HCT116 (cell line): Measurements from ENCODE around the gene TTC6. TPM values are rescaled to one million over a fixed set of nuclear protein-coding genes. Genes with fewer than 3 reads are reported as not detected.

Source experiments
- ATAC-seq: fragments of 200-7000 bp; cut with Tn5 transposase; 2 replicates; pipeline ENCODE4 v1.9.1; 2020; ENCODE audit warnings: mild to moderate bottlenecking, moderate library complexity
- BruUV-seq: library from RNA; stranded (reverse); fragments of 400-500 nt; replicated peaks from 2 replicates; lab custom pipeline; 2021; lab: Mats Ljungman, UMichigan
- CTCF ChIA-PET: fragments of 300-600 bp; sonication (Branson Sonifier 250); formaldehyde crosslinking; loops from one replicate; lab custom pipeline; 2021; ENCODE audit warnings: antibody characterized with exemption; lab: Charles Lee
- POLR2A ChIA-PET: fragments of 300-600, 350-600 bp; sonication (Branson Sonifier 250); formaldehyde crosslinking; loops from one replicate; lab custom pipeline; 2021; ENCODE audit warnings: antibody characterized with exemption; lab: Charles Lee
- RAD21 ChIA-PET, 2 experiments: fragments of 300-600 bp; sonication (Branson Sonifier 250); formaldehyde crosslinking; loops; one replicate each; lab custom pipeline; 2023; ENCODE audit warnings: low total read pairs in 2 of 2; ENCODE audit not compliant: uncharacterized antibody in 2 of 2, unreplicated experiment in 2 of 2, low non-redundant PET in 1 of 2; lab: Charles Lee
- DNase-seq: peaks from one replicate; pipeline ENCODE4 v3.0.0-alpha.2; 2010; ENCODE audit warnings: low read depth, low spot score
- H2AFZ ChIP-seq: fragments of 200-600 bp; shearing (Covaris generic), sonication (generic); 2 replicates; pipeline ENCODE4 v1.6.1; 2017; ENCODE audit warnings: low read depth, mixed run types, mixed read lengths, antibody characterized with exemption, low read length; ENCODE audit not compliant: poor library complexity, severe bottlenecking
- H3K27ac ChIP-seq: 2 replicates; pipeline ENCODE4 v1.5.1; 2012; ENCODE audit warnings: low read depth, low read length
- H3K27me3 ChIP-seq: fragments of 200-600 bp; sonication (generic); 2 replicates; pipeline ENCODE4 v1.6.1; 2016; ENCODE audit warnings: mixed run types, low read length, mixed read lengths; ENCODE audit not compliant: insufficient read depth
- H3K36me3 ChIP-seq, 2 experiments: fragments of 200-500 bp in 1 of 2; fragments of 200-600 bp in 1 of 2; sonication (Bioruptor generic) in 1 of 2; sonication (generic) in 1 of 2; 2 replicates each; pipeline versions ENCODE4 v1.5.1 to v1.6.1; 2014 to 2016; ENCODE audit warnings: low read length in 2 of 2, inconsistent platforms in 1 of 2, mixed read lengths in 1 of 2, mixed run types in 1 of 2; ENCODE audit not compliant: insufficient read depth in 2 of 2, control insufficient read depth in 1 of 2
- H3K4me1 ChIP-seq, 2 experiments: fragments of 200-600 bp in 1 of 2; sonication (generic) in 1 of 2; 2 replicates each; pipeline versions ENCODE4 v1.5.1 to v1.6.1; 2012 to 2017; ENCODE audit warnings: low read length in 2 of 2, inconsistent platforms in 1 of 2, mild to moderate bottlenecking in 1 of 2, mixed read lengths in 1 of 2, mixed run types in 1 of 2, moderate library complexity in 1 of 2; ENCODE audit not compliant: insufficient read depth in 2 of 2, control insufficient read depth in 1 of 2
- H3K4me2 ChIP-seq: fragments of 200-600 bp; sonication (generic); 2 replicates; pipeline ENCODE4 v1.6.1; 2017; ENCODE audit warnings: mixed run types, low read length, mixed read lengths
- H3K4me3 ChIP-seq, 2 experiments: fragments of 200-600 bp in 1 of 2; sonication (generic) in 1 of 2; replicated peaks in 1 of 2; 2 replicates each; pipeline ENCODE4 v1.5.1; 2011 to 2016; ENCODE audit warnings: low read length in 2 of 2, control low read depth in 1 of 2, low read depth in 1 of 2, mild to moderate bottlenecking in 1 of 2, mixed read lengths in 1 of 2, mixed run types in 1 of 2
- H3K79me2 ChIP-seq: fragments of 200-600 bp; sonication (generic); 2 replicates; pipeline ENCODE4 v1.6.1; 2017; ENCODE audit warnings: mild to moderate bottlenecking, mixed run types, low read length, moderate library complexity, mixed read lengths; ENCODE audit not compliant: insufficient read depth
- H3K9ac ChIP-seq: fragments of 200-600 bp; sonication (generic); 2 replicates; pipeline ENCODE4 v1.6.1; 2016; ENCODE audit warnings: low read length, mixed read lengths
- H3K9me2 ChIP-seq: fragments of 200-600 bp; sonication (generic), shearing (Covaris generic); 2 replicates; pipeline ENCODE4 v1.6.1; 2017; ENCODE audit warnings: mixed run types, mild to moderate bottlenecking, moderate library complexity; ENCODE audit not compliant: insufficient read depth
- H3K9me3 ChIP-seq, 2 experiments: fragments of 200-500 bp in 1 of 2; fragments of 200-600 bp in 1 of 2; sonication (Bioruptor generic) in 1 of 2; sonication (generic) in 1 of 2; 2 replicates each; pipeline ENCODE4 v1.6.1; 2014 to 2017; ENCODE audit warnings: low read length in 2 of 2, mixed read lengths in 2 of 2, inconsistent platforms in 1 of 2, low read depth in 1 of 2, mild to moderate bottlenecking in 1 of 2, mixed run types in 1 of 2, moderate library complexity in 1 of 2; ENCODE audit not compliant: control insufficient read depth in 1 of 2, insufficient read depth in 1 of 2
- H4K20me1 ChIP-seq: fragments of 200-600 bp; sonication (generic), shearing (Covaris generic); 2 replicates; pipeline ENCODE4 v1.6.1; 2017; ENCODE audit warnings: mixed run types, mild to moderate bottlenecking, moderate library complexity; ENCODE audit not compliant: insufficient read depth
- ELF1 ChIP-seq: IDR thresholded peaks from 2 replicates; pipeline ENCODE4 v1.6.1; 2012; ENCODE audit warnings: low read depth, borderline replicate concordance
- EZH2 ChIP-seq: fragments of 200-600 bp; sonication (generic); IDR thresholded peaks from 2 replicates; pipeline ENCODE4 v1.6.1; 2017; ENCODE audit warnings: antibody characterized with exemption, mixed run types
- FOSL1 ChIP-seq: IDR thresholded peaks from 2 replicates; pipeline ENCODE4 v1.6.1; 2012; ENCODE audit warnings: low read depth
- JUND ChIP-seq: IDR thresholded peaks from 2 replicates; pipeline ENCODE4 v1.6.1; 2012
- POLR2A ChIP-seq: IDR thresholded peaks from 2 replicates; pipeline ENCODE4 v1.7.0; 2011; ENCODE audit warnings: borderline replicate concordance; ENCODE audit not compliant: insufficient read depth, insufficient read length; ENCODE audit errors: extremely low read depth
- RAD21 ChIP-seq: IDR thresholded peaks from 2 replicates; pipeline ENCODE4 v1.6.1; 2012; ENCODE audit warnings: low read depth, mild to moderate bottlenecking
- YY1 ChIP-seq: IDR thresholded peaks from 2 replicates; pipeline ENCODE4 v1.6.1; 2011; ENCODE audit warnings: low read length, low read depth, moderate library complexity, mild to moderate bottlenecking; ENCODE audit not compliant: insufficient replicate concordance; ENCODE audit errors: extremely low read depth
- intact Hi-C: fragments of 100-400 bp; cut with micrococcal nuclease; formaldehyde crosslinking; loops from 2 replicates; pipeline ENCODE4 v1.10.0; 2022
- total RNA-seq: library from RNA; stranded (reverse); gene quantifications from one replicate; pipeline ENCODE4 v1.2.1, GENCODE V29; 2021; ENCODE audit not compliant: unreplicated experiment
- TF ChIP-seq, protein P1 (sequence below): IDR thresholded peaks from 2 replicates; pipeline ENCODE4 v1.6.1; 2012
- TF ChIP-seq, protein P2 (sequence below), 3 experiments: fragments of 200-600 bp in 1 of 3; sonication (generic) in 1 of 3; IDR thresholded peaks in 2 of 3; conservative IDR thresholded peaks in 1 of 3; 2 replicates each; pipeline ENCODE4 v1.5.1; 2012 to 2017; ENCODE audit warnings: low read depth in 2 of 3, low read length in 2 of 3, antibody characterized with exemption in 1 of 3, borderline replicate concordance in 1 of 3, control low read depth in 1 of 3, mild to moderate bottlenecking in 1 of 3, mixed read lengths in 1 of 3, mixed run types in 1 of 3, moderate library complexity in 1 of 3; ENCODE audit not compliant: insufficient read depth in 1 of 3

The TTC6 gene
- total RNA-seq, 1 experiment from 2014 or later, result 0.10 TPM

DNA sequence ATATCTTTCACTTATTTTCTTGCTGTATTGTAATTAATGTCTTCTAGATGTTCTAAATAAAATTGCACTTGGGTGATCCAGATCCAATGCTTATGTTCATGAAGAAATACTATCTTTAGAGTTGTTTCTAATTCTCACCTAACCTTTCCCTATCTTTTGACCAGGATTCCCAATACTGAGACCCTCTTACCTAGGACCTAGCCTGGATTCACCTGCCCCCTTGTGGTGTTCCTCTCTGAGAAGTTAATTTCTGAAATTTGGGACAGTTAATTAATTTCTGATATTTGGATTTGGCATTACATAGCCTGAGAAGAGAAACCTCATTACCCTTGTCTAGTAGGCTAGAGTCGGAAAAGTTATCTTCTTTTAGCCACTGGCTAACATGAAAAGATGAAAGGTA is 29.9 kb upstream of the TTC6 start:
- ChIA-PET CTCF (no interaction called here), RAD21 (no interaction called here), POLR2A (no interaction called here)
- no peaks in the 10 kb centered on the region for H3K27me3 ChIP-seq
- DNase-seq (no peak), ATAC-seq (no peak)
- no peaks in the 10 kb centered on the region for H3K36me3 ChIP-seq
- TF ChIP-seq, protein P1, sequence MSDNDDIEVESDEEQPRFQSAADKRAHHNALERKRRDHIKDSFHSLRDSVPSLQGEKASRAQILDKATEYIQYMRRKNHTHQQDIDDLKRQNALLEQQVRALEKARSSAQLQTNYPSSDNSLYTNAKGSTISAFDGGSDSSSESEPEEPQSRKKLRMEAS, result no peak
- TF ChIP-seq YY1, result no peak
- no peak for TF ChIP-seq POLR2A
- TF ChIP-seq, protein P2, sequence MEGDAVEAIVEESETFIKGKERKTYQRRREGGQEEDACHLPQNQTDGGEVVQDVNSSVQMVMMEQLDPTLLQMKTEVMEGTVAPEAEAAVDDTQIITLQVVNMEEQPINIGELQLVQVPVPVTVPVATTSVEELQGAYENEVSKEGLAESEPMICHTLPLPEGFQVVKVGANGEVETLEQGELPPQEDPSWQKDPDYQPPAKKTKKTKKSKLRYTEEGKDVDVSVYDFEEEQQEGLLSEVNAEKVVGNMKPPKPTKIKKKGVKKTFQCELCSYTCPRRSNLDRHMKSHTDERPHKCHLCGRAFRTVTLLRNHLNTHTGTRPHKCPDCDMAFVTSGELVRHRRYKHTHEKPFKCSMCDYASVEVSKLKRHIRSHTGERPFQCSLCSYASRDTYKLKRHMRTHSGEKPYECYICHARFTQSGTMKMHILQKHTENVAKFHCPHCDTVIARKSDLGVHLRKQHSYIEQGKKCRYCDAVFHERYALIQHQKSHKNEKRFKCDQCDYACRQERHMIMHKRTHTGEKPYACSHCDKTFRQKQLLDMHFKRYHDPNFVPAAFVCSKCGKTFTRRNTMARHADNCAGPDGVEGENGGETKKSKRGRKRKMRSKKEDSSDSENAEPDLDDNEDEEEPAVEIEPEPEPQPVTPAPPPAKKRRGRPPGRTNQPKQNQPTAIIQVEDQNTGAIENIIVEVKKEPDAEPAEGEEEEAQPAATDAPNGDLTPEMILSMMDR (IDR thresholded peaks at IDR 0.05 in 2 of 3, conservative IDR thresholded peaks at IDR 0.05 in 1 of 3; ENCODE audit: borderline replicate concordance in 1 of 3, insufficient read depth in 1 of 3, low read depth in 2 of 3, low read length in 2 of 3), result peak; percentile 22 to 55 (median 37); a peak in 5 of 6 replicates
- TF ChIP-seq ELF1, result no peak
- TF ChIP-seq JUND, result no peak
- TF ChIP-seq RAD21, result peak; percentile 44
- no peak for TF ChIP-seq FOSL1
- no peak for TF ChIP-seq EZH2
- no peak overlapping the region for H3K4me2 ChIP-seq
- H3K4me1 ChIP-seq, result no peaks in the 10 kb centered on the region
- no peak overlapping the region for H3K9ac ChIP-seq
- H3K9me3 ChIP-seq, result no peaks in the 10 kb centered on the region
- H3K4me3 ChIP-seq, result no peak overlapping the region
- no peak overlapping the region for H3K27ac ChIP-seq
- H3K9me2 ChIP-seq, result no peaks in the 10 kb centered on the region
- H3K79me2 ChIP-seq, result no peaks in the 10 kb centered on the region
- no TSS peak for BruUV-seq
- intact Hi-C loops, result loop anchor here (1.0 kb wide), 1 partner anchor 319 kb away; no protein-coding TSS in a partner anchor
- no peaks in the 10 kb centered on the region for H4K20me1 ChIP-seq
- H2AFZ ChIP-seq, result no peak overlapping the region
